Measurements from ENCODE around the gene TENM3. TPM values are rescaled to one million over a fixed set of nuclear protein-coding genes. Genes with fewer than 3 reads are reported as not detected.
"Not testable (repeated sequence)": the region's sequence is repeated elsewhere in the genome, so short reads cannot be mapped to it uniquely, and the experiment has no call there.

Gene TENM3
- 7.8 TPM for total RNA-seq

- not testable (repeated sequence) for DNase-seq (ENCODE audit: low spot score)
These were observed at the start of gene TENM3 for GRCh38 chr4:182243204-182243603. Gene TENM3, plus strand, starts transcription at chr4:182243402. Its CDS starts 80,619 bp downstream, at chr4:182324021.

DNA sequence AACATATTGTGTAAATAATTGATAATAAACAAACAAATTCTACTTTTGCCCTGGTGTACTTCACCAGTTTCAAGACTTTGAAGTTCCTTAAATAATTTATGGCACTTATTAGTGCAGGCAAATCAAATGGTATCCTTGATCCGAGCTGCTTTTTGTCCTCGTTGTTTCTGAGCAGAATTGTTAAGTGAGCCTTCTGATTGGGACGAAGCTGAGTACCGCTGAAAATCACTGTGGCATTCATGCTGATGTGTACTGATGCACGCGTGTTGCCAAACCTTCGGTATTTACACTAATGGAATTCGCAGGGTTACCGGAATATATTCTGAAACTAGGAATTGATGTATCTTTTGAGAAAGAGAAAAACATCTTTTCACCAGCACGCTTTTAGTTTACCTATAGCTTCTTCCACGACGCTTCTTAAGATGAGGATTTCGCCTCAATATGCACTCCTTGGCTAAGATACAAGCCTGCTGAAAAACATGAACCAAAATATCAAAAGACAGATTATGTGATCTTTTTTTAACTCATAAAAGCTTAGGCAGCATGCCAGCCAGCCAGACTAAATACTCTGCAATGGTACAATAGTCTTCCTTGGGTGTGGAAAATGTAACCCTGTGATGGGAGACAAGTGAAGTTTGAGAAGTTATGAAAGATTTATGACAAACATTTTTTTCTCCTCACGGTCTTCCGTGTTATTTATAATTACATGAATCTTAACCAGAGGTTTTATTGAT, 48.9 kb upstream of the TENM3 start:
- no peak for DNase-seq (ENCODE audit: low spot score)

DNA sequence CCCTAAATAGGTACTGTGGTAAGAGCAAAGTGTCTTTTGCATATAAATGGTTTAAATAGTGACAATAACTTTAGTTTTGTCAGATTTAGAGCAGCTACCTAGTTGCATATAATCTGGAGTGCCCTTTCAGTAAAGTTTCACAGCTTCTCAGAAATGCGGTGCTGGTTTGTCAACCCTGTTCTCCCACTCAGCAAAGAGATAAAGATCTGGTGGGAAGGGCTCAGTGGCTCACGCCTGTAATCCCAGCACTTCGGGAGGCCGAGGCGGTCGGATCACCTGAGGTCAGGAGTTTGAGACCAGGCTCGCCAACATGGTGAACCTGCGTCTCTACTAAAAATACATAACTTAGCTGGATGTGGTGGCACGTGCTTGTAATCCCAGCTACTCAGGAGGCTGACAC, 45.6 kb upstream of the TENM3 start:
- DNase-seq (ENCODE audit: low spot score) = no peak

GRCh38 chr4:182201871-182202270, 41.3 kb upstream of the TENM3 start:
- DNase-seq (ENCODE audit: low spot score) = no peak

- no peak for DNase-seq (ENCODE audit: low spot score)
These were observed 40.6 kb upstream of the TENM3 start for GRCh38 chr4:182202650-182203049.

- no peak for DNase-seq (ENCODE audit: low spot score)
These were observed 39.3 kb upstream of the TENM3 start for GRCh38 chr4:182203872-182204411.

GRCh38 chr4:182205306-182205705, 37.9 kb upstream of the TENM3 start:
- no peak for DNase-seq (ENCODE audit: low spot score)

- no peak for DNase-seq (ENCODE audit: low spot score)
These were observed 36.9 kb upstream of the TENM3 start for GRCh38 chr4:182206266-182206665.

DNA sequence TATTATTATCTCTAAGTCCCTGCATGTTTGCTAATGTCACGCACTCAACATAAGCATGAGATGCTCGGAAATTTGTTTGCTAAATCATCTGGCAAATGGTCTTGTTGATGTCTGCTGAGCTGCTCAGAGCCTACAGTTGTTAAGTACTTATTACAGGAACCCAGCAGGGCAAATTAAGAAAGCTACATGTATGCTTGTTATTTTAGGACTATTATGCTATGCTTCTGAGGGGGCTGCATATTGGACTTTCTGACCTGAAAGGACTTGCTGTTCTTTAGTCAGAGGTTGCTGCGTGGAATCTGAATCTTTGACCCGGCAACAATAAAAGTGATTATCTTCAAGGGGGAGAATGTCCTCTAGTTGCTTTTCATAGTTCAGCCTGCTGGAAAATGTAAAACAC, 36.3 kb upstream of the TENM3 start:
- no peak for DNase-seq (ENCODE audit: low spot score)

- DNase-seq (ENCODE audit: low spot score) = no peak
These were observed 35.3 kb upstream of the TENM3 start for GRCh38 chr4:182207830-182208396.

GRCh38 chr4:182208526-182209050, 34.6 kb upstream of the TENM3 start:
- no peak for DNase-seq (ENCODE audit: low spot score)

DNA sequence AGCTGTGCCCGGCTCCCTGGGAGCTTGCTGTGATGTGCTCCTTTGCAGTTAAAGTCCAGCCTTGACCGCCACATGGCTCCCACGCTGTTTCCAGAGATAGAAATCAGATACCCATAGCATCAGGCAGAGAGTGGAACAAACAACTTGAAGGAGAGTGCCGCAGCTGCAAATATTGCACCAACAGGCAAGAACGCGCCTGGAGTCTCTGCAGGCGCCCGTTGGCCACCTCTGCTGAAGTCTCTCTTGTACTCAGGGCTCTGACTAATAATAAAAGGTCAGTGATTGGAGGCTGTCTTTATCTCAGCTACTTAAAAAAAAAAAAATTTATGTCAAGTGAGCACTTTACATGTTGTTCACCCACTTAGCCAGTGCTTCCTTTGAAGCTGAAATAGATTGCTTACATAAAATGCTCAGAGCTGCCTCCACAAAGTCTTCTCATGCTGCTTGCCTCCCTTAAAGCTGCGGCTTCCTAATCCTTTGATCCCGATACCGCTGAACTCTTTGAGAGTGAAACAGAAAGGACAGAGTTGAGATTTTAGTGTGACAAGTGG, 30.9 kb upstream of the TENM3 start:
- no peak for DNase-seq (ENCODE audit: low spot score)

DNA sequence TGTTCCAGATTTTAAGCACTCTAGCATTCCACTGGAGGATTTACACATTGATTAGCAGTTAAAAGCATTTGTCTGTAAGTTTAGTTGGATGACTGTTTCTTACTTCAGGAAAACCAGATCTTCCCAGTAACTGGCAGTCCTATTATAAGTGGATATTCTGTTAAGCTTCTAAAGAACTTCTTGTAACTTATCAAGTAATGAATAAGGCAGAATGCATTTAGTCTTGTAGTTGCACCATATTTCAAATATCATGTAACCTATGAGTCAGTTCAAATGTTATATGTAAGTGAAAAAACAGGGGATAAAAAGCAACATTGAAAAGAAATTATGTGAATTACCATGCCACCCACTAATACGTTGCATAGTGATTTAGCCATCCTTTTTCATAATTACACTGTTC, 30.2 kb upstream of the TENM3 start:
- DNase-seq (ENCODE audit: low spot score) = no peak

GRCh38 chr4:182215148-182215547, 28.1 kb upstream of the TENM3 start:
- DNase-seq (ENCODE audit: low spot score) = no peak

- DNase-seq (ENCODE audit: low spot score) = no peak
These were observed 27.2 kb upstream of the TENM3 start for GRCh38 chr4:182216005-182216404.

DNA sequence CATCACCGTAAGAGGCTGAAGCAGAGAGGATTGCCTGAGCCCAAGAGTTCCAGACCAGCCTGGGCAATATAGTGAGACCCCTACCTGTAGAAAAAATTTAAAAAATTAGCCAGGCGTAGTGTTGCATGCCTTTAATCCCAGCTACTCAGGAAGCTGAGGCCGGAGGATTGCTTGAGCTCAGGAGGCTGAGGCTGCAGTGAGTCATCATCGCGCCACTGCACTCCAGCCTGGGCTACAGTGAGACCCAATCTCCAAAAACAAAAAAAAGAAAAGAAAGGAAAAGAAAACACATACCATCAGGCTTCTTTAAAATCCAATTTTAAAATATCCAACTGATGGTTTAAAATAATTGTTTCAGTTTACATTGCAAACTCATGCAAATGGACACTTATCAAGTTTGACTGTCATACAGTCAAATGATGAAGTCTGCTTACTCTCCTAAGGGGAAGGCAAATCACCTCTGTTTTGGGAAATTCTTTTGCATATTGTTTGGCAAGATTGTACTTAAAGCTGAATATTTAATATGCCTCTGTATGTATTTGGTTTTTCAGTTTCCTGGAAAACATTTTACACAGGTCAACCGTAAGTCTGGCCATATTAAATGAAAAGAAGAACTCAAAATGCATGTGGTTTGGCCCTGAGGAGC, 23.7 kb upstream of the TENM3 start:
- DNase-seq (ENCODE audit: low spot score) = no peak

DNA sequence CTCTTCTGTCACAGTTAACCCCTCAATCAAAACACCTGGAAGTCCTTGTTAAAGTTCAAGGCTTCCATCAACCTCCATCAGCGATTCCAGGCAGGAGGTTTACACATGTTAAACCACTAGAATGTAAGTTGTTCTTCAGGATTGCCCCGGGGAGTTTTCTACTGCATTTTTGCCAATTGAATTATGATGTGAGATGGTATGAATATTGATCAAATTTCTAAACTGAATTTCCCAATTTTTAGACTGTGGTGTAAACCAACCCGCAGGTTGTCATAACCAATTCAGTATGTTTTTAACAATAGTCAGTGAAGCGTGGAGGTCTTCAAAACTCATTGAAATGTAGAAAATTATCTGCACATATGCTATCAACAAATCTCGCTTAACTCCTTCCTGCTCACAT, 21.2 kb upstream of the TENM3 start:
- no peak for DNase-seq (ENCODE audit: low spot score)

GRCh38 chr4:182222766-182223165, 20.4 kb upstream of the TENM3 start:
- no peak for DNase-seq (ENCODE audit: low spot score)

DNA sequence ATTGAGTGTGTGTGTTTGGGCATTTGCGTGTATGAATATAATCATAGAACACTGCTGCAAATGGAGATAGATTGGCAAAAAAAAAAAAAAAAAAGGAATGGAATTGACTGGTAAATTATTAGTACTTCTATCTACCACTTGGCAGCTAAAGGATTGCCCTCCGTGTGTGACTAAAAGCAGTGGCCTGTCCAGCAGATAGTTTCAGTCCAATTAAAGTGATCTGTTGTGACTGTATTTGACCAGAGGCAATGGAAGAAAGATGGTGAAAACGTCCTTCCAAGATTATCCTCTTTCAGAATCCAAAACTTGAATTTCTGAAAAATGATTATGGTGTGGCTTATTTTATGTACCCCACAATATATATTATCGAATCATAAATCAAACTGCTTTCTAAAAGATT, 19.5 kb upstream of the TENM3 start:
- DNase-seq (ENCODE audit: low spot score) = no peak

- no peak for DNase-seq (ENCODE audit: low spot score)
These were observed 18.9 kb upstream of the TENM3 start for GRCh38 chr4:182224192-182224850.

DNA sequence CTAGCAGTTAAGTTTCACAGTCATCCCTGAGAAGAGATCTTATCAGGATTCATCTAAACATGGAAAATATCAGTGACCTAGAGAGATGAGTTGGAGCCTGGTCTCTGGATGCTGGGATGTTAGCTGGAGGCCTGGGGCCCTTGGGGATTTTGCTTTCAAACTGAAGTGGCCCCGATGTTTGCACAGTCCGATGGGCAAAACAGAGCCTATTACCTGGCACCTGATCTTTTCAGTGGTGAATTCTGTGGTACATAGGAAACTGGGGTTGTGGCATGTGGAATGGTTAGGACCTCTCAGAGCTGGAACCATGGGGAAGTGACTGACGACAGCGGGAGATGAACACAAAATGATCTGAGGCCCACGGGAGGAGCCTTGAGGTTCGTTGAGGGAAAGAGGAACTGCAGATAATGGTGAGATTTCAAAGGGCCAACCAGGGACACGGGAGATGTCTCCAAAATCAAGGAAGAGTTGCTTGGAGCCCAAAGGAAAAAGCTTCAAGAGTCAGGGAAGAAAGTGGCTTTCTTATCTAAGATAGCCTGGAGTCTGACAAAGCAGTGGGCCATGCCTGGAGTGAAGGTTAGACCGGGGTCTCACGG, 17.8 kb upstream of the TENM3 start:
- no peak for DNase-seq (ENCODE audit: low spot score)
